Activated naive CD4-positive, alpha-beta T cell treated with anti-CD3 and anti-CD28 coated beads, Interleukin-2, amount 50 U/mL, for 72 hours (primary cell): ENCODE data around the gene ASMTL. TPM values are rescaled to one million over a fixed set of nuclear protein-coding genes. Genes with fewer than 3 reads are reported as not detected.
"Not testable (repeated sequence)": the region's sequence is repeated elsewhere in the genome, so short reads cannot be mapped to it uniquely, and the experiment has no call there.

Source experiments
- ATAC-seq, 2 donors: fragments of 150-1000 bp; cut with Tn5 transposase; 2 replicates each; pipeline ENCODE4 v1.10.0; 2021; ENCODE audit warnings: mild to moderate bottlenecking in 2 of 2, moderate library complexity in 2 of 2
- DNase-seq, 2 donors: peaks; one replicate each; pipeline ENCODE4 v3.0.0; 2021 to 2022; ENCODE audit warnings: low spot score in 2 of 2
- H3K27ac Mint-ChIP-seq, 2 donors: one replicate each; pipeline ENCODE4 v1.8.0; 2022; ENCODE audit warnings: mild to moderate bottlenecking in 2 of 2, mixed read lengths in 2 of 2
- H3K36me3 Mint-ChIP-seq, 2 donors: one replicate each; pipeline ENCODE4 v1.8.0; 2022; ENCODE audit warnings: mixed read lengths in 2 of 2
- H3K9me3 Mint-ChIP-seq, 2 donors: one replicate each; pipeline ENCODE4 v1.8.0; 2022; ENCODE audit warnings: mixed read lengths in 2 of 2
- total RNA-seq, 2 donors: library from RNA; stranded (reverse); gene quantifications; one replicate each; pipeline ENCODE4 v1.2.3, GENCODE V29; 2022

The ASMTL gene
- total RNA-seq, 2 donors from 2014 or later, result 54.9 to 58.0 TPM

DNA sequence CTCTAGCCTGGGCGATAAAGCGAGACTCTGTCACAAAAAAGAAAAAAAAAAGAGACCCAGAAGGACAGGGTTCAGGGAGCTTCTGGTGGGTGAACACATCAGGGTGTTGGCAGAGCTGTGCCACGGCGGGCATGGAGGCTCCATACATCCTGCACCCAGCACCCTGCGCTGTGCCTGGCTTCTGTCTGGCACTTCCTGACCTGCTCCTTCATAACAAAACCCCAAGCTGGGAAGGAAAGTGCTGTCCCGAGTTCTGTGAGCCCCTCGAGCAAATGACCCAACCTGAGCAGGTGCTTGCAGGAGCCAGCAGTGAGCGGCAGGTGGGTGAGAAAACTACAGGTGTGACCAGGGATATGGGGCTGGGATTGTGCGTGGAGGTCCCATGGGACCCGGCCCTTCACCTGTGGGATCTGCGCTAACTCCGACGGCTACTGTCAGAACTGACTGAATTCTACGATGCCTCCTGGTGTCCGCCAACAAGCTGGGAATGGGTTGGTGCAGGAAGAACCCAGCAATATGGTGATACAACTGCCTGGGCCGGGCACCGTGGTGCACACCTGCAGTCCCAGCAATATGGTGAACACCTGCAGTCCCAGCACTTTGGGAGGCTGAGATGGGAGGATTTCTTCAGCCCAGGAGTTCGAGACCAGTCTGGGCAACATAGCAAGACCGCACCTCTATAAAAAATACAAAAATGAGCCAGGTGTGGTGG, 18.9 kb downstream of the ASMTL start:
- ATAC-seq, result no peak
- DNase-seq, result no peak
- Mint-ChIP-seq H3K27ac (no peak overlapping the region), H3K36me3 (peaks cover 16 to 24% of the 10 kb centered on the region in 2 donors), H3K9me3 (peaks cover 0 to 3% of the 10 kb centered on the region in 2 donors)

GRCh38 chrX:1430451-1430850, 22.3 kb downstream of the ASMTL start:
- H3K27ac Mint-ChIP-seq, result peak overlapping the region in 1 of 2 donors; percentile 1
- ATAC-seq, result peak; percentile 60 to 88
- no peaks in the 10 kb centered on the region for H3K9me3 Mint-ChIP-seq
- DNase-seq, result no peak
- H3K36me3 Mint-ChIP-seq, result peaks cover 9 to 20% of the 10 kb centered on the region in 2 donors

GRCh38 chrX:1427756-1428155, 25.0 kb downstream of the ASMTL start:
- ATAC-seq, result no peak
- peaks cover 15 to 19% of the 10 kb centered on the region in 2 donors for H3K9me3 Mint-ChIP-seq
- H3K27ac Mint-ChIP-seq, result no peak overlapping the region
- H3K36me3 Mint-ChIP-seq, result peaks cover 35 to 43% of the 10 kb centered on the region in 2 donors
- DNase-seq, result peak in 1 of 2 donors; percentile 53

DNA sequence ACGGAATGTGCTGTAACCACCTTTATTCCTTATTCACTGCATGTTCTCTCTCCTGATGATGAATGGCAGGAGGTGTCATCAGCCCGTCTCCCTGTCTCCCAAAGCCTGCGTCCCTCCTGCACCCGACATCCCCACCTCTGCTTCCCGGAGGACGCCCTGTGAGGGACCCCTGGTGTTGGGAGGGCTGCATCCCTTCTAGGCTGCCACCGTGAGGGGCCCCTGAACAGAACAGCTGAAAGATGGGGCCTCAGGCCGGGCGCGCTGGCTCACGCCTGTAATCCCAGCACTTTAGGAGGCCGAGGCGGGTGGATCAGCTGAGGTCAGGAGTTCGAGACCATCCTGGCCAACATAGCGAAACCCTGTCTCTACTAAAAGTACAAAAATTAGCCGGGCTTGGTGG, 26.4 kb downstream of the ASMTL start:
- Mint-ChIP-seq H3K36me3 (peaks cover 48 to 55% of the 10 kb centered on the region in 2 donors), H3K27ac (peak overlapping the region in 1 of 2 donors; percentile 63), H3K9me3 (peaks cover 19% of the 10 kb centered on the region in 2 donors)
- not testable (repeated sequence) for ATAC-seq
- DNase-seq, result peak in 1 of 2 donors; percentile 44

- H3K9me3 Mint-ChIP-seq, result peaks cover 19% of the 10 kb centered on the region in 2 donors
- H3K36me3 Mint-ChIP-seq, result peaks cover 52 to 57% of the 10 kb centered on the region in 2 donors
- no peak overlapping the region for H3K27ac Mint-ChIP-seq
Observed at GRCh38 chrX:1425381-1425780, 27.3 kb downstream of the ASMTL start.

DNA sequence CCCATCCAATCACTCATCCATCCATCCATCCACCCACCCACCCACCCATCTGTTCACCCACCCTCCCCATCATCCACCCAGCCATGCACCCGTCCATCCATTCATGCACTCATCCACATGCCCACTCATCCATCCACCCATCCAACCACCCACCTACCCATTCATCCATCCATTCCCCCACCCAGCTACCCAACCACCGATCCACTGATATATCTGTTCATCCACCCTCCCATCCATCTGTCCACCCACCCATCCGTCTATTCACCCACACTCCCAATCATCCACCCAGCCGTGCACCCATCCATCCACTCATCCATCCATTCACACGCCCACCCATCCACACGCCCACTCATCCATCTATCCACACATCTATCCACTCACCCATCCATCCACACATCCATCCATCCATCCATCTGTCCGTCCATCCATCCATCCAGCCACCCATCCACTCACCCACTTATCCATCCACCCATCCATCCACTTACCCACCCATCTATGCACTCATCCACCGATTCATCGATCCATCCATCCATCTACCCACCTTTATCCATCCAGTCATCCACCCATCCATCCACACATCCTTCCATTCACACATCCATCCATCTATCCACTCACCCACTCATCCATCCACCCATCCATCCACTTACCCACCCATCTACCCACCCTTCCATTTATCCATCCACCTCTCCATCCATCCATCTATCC, 28.4 kb downstream of the ASMTL start:
- no peak overlapping the region for H3K27ac Mint-ChIP-seq
- DNase-seq (peak in 1 of 2 donors; percentile 34), ATAC-seq (no peak)
- H3K9me3 Mint-ChIP-seq, result peaks cover 19 to 25% of the 10 kb centered on the region in 2 donors
- peaks cover 62 to 67% of the 10 kb centered on the region in 2 donors for H3K36me3 Mint-ChIP-seq

More at GRCh38 chrX:1425381-1425780, 27.3 kb downstream of the ASMTL start:
- peak in 1 of 2 donors; percentile 9 for DNase-seq
- no peak for ATAC-seq

- no peak for DNase-seq
- ATAC-seq, result no peak
- Mint-ChIP-seq H3K36me3 (peaks cover 62 to 67% of the 10 kb centered on the region in 2 donors), H3K27ac (no peak overlapping the region), H3K9me3 (peaks cover 19 to 25% of the 10 kb centered on the region in 2 donors)
Observed at GRCh38 chrX:1423215-1423614, 29.5 kb downstream of the ASMTL start.

DNA sequence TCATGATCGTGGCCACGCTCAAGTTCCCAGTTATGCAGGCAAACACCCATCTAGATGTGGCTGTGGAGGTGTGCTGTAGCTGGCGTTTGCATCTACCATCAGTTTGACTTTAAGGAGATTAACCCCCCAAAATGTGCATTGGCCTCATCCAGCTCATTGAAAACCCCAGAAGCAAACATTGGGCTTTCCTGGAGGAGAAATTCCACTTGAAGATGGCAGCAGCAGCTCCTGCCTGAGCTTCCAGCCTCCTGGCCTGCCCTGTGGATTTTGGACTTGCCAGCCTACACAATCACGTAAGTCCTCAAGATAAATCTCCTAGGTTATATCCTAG, 30.6 kb downstream of the ASMTL start:
- no peak for ATAC-seq
- H3K27ac Mint-ChIP-seq, result peak overlapping the region in 1 of 2 donors; percentile 26

DNA sequence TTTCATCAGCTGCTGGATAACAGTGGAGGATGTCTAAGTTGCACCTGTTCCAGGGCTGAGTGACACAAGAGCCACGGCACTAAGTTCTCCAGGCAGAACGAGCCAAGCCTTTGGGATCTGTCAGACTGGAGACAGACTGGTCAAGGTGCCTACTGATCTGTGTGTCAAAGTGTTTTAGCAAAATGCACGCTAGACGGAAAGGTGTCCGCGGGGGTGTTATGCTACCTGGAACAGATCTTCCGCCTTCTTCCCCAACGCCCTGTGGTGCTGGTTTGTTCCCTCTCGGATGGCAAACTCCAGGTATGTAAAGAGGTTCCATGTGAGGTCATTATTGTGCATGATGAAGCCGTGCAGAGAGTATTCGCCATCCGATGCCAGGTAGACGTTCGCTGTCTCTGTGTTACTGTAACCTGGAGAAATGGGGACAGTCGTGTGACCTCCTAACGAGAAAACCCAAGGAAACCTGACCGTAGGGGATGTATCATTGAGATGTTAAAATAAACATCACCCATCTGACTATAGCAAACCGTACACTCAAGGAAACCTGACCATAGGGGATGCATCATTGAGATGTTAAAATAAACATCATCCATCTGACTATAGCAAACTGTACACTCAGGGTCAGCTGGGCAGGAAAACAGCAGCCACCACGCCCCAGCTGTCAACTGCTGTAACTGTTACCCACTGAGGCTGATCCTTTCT, 31.1 kb downstream of the ASMTL start:
- Mint-ChIP-seq H3K36me3 (peaks cover 58 to 62% of the 10 kb centered on the region in 2 donors), H3K9me3 (peaks cover 19 to 25% of the 10 kb centered on the region in 2 donors), H3K27ac (peak overlapping the region in 1 of 2 donors; percentile 26)
- ATAC-seq (no peak), DNase-seq (peak in 1 of 2 donors; percentile 28)

More for the DNA sequence above, 30.6 kb downstream of the ASMTL start:
- DNase-seq, result no peak
- H3K36me3 Mint-ChIP-seq, result peaks cover 62 to 63% of the 10 kb centered on the region in 2 donors
- H3K9me3 Mint-ChIP-seq, result peaks cover 19 to 25% of the 10 kb centered on the region in 2 donors

GRCh38 chrX:1420371-1420770, 32.3 kb downstream of the ASMTL start:
- Mint-ChIP-seq H3K9me3 (peaks cover 19 to 25% of the 10 kb centered on the region in 2 donors), H3K36me3 (peaks cover 46 to 52% of the 10 kb centered on the region in 2 donors), H3K27ac (peak overlapping the region; percentile 72 to 82)
- DNase-seq (peak in 1 of 2 donors; percentile 40), ATAC-seq (no peak)

DNA sequence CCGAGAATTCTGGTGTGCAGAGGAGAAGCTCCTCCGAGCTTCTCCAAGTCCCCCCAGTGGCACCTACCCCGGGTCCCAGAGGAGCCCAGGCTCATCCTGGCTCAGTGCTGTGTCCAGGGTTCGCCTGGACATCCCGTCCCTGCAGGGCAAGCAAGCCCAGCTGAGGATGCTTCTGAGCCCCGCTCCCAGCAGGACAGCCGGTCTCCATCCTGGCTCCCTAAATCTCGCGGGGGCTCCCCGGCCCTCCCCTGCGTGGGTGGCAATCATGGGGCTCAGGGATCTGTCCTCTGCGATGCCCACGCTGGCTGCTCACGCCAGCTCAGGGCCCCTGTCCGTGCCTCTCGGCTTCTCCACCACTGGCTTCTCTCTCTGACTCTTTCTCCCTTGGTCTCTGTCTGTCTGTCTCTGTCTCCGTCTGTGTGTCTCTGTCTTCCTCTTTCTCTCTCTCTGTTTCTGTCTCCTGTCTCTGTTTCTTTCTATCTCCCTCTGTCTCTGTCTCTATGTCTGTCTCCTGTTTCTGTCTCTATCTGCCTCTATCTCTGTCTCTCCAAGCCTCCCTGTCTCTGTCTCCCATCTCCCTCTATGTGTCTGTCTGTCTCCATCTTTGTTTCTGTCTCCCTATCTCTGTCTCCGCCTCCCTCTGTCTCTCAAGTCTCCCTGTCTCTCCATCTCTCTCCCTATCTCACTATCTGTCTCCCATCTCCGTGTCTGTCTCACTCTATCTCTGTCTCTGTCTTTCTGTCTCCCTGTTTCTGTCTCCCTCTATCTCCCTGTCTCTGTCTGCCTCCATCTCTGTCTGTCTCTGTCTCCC, 33.0 kb downstream of the ASMTL start:
- Mint-ChIP-seq H3K9me3 (peaks cover 14 to 21% of the 10 kb centered on the region in 2 donors), H3K27ac (peak overlapping the region; percentile 72 to 82), H3K36me3 (peaks cover 40 to 46% of the 10 kb centered on the region in 2 donors)
- DNase-seq (no peak), ATAC-seq (no peak)

- H3K9me3 Mint-ChIP-seq, result peaks cover 9 to 14% of the 10 kb centered on the region in 2 donors
- DNase-seq (peak in 1 of 2 donors; percentile 54), ATAC-seq (no peak)
- peak overlapping the region in 1 of 2 donors; percentile 72 for H3K27ac Mint-ChIP-seq
- peaks cover 35 to 43% of the 10 kb centered on the region in 2 donors for H3K36me3 Mint-ChIP-seq
Observed at GRCh38 chrX:1418901-1419544, 33.7 kb downstream of the ASMTL start.

GRCh38 chrX:1417921-1418771, 34.6 kb downstream of the ASMTL start:
- peak in 1 of 2 donors; percentile 13 for ATAC-seq
- Mint-ChIP-seq H3K36me3 (peaks cover 33 to 43% of the 10 kb centered on the region in 2 donors), H3K27ac (no peak overlapping the region), H3K9me3 (peaks cover 4 to 6% of the 10 kb centered on the region in 2 donors)
- DNase-seq, result peak in 1 of 2 donors; percentile 44

- peak in 1 of 2 donors; percentile 30 for DNase-seq
- ATAC-seq, result no peak
- H3K27ac Mint-ChIP-seq, result no peak overlapping the region
- H3K36me3 Mint-ChIP-seq, result peaks cover 34 to 41% of the 10 kb centered on the region in 2 donors
- H3K9me3 Mint-ChIP-seq, result peaks cover 4 to 6% of the 10 kb centered on the region in 2 donors
Observed at GRCh38 chrX:1416965-1417760, 35.5 kb downstream of the ASMTL start.
